Kidney epithelial cell (primary cell): ENCODE data around the gene COPS2. TPM values are rescaled to one million over a fixed set of nuclear protein-coding genes. Genes with fewer than 3 reads are reported as not detected.

Source experiments
- DNase-seq: peaks from one replicate; pipeline ENCODE4 v3.0.0-alpha.2; 2010; ENCODE audit warnings: low read depth
- H3K27me3 ChIP-seq: 2 replicates; pipeline ENCODE4 v1.6.0; 2011; ENCODE audit warnings: low read length; ENCODE audit not compliant: control insufficient read depth, insufficient read depth
- H3K36me3 ChIP-seq: 2 replicates; pipeline ENCODE4 v1.5.1; 2011; ENCODE audit warnings: low read length; ENCODE audit not compliant: control insufficient read depth, insufficient read depth
- H3K4me3 ChIP-seq: 2 replicates; pipeline ENCODE4 v1.5.1; 2011; ENCODE audit warnings: low read depth, mild to moderate bottlenecking, control low read depth, low read length
- CTCF ChIP-seq: IDR thresholded peaks from 2 replicates; pipeline ENCODE4 v1.5.1; 2011; ENCODE audit warnings: mild to moderate bottlenecking, moderate library complexity, low read length, control low read depth, inconsistent platforms; ENCODE audit not compliant: insufficient read depth, poor library complexity, severe bottlenecking
- total RNA-seq: library from RNA; depleted of rRNA; stranded (reverse); fragments of >200 nt; gene quantifications from 2 replicates; pipeline ENCODE4 v1.2.3, GENCODE V29; 2015

The COPS2 gene
- total RNA-seq, 1 donor from 2014 or later: 46.1 TPM

- no peaks in the 10 kb centered on the region for H3K27me3 ChIP-seq
- no peaks in the 10 kb centered on the region for H3K36me3 ChIP-seq
- TF ChIP-seq CTCF: no peak
- no peak overlapping the region for H3K4me3 ChIP-seq
- DNase-seq: no peak
These were observed 45.0 kb downstream of the COPS2 start for GRCh38 chr15:49110158-49110944.

- no peak for DNase-seq
- no peak for TF ChIP-seq CTCF
These were observed 52.4 kb downstream of the COPS2 start for GRCh38 chr15:49103002-49103401.

GRCh38 chr15:49101536-49101935 lies 53.9 kb downstream of the COPS2 start:
- TF ChIP-seq CTCF: no peak
- Histone ChIP-seq H3K4me3 (no peak overlapping the region), H3K36me3 (no peaks in the 10 kb centered on the region), H3K27me3 (no peaks in the 10 kb centered on the region)
- DNase-seq: no peak

More at GRCh38 chr15:49103002-49103401, 52.4 kb downstream of the COPS2 start:
- no peaks in the 10 kb centered on the region for H3K27me3 ChIP-seq
- H3K36me3 ChIP-seq: no peaks in the 10 kb centered on the region
- no peak overlapping the region for H3K4me3 ChIP-seq

- Histone ChIP-seq H3K27me3 (no peaks in the 10 kb centered on the region), H3K36me3 (no peaks in the 10 kb centered on the region), H3K4me3 (no peak overlapping the region)
- no peak for TF ChIP-seq CTCF
- no peak for DNase-seq
These were observed 59.2 kb downstream of the COPS2 start for GRCh38 chr15:49096090-49096750.

GRCh38 chr15:49094923-49095322 lies 60.5 kb downstream of the COPS2 start:
- Histone ChIP-seq H3K36me3 (no peaks in the 10 kb centered on the region), H3K27me3 (no peaks in the 10 kb centered on the region), H3K4me3 (no peak overlapping the region)
- no peak for DNase-seq
- no peak for TF ChIP-seq CTCF
